K562 (cell line): ENCODE results near the gene TAF4. TPM values are rescaled to one million over a fixed set of nuclear protein-coding genes. Genes with fewer than 3 reads are reported as not detected.

Source experiments
- ATAC-seq: fragments of 200-7000 bp; cut with Tn5 transposase; 3 replicates; pipeline ENCODE4 v1.9.1; 2020; ENCODE audit warnings: moderate library complexity
- BruUV-seq: library from RNA; stranded (reverse); fragments of 400-500 nt; replicated peaks from 2 replicates; lab custom pipeline; 2021; lab: Mats Ljungman, UMichigan
- CTCF ChIA-PET: fragments of 300-600 bp; formaldehyde crosslinking; extraction: SDS; loops from one replicate; lab custom pipeline; 2021; ENCODE audit warnings: low intra/inter-chr PET ratio; lab: Yijun Ruan, JAX
- POLR2A ChIA-PET: fragments of 300-600, 350-650 bp; sonication (Branson Sonifier 250); formaldehyde crosslinking; extraction: SDS; loops from one replicate; lab custom pipeline; 2021; ENCODE audit warnings: antibody characterized with exemption, inconsistent platforms; lab: Yijun Ruan, JAX
- DNase-seq, 4 experiments: peaks; one replicate each; pipeline versions ENCODE4 v3.0.0 to v3.0.0-alpha.2; 2011 to 2018; ENCODE audit warnings: low spot score in 3 of 4, mixed read lengths in 3 of 4; ENCODE audit errors: extremely low read depth in 1 of 4
- FAIRE-seq: peaks from 2 replicates; lab custom pipeline; 2011; peaks lifted over from hg19 to GRCh38; lab: Jason Lieb, UNC
- H2AFZ ChIP-seq: 2 replicates; pipeline ENCODE4 v1.6.0; 2011; ENCODE audit warnings: low read depth, low read length, control low read depth, inconsistent platforms
- H3K27ac ChIP-seq: fragments of 200-600 bp; 3 replicates; pipeline ENCODE4 v1.8.0; 2011; ENCODE audit warnings: low read depth, mild to moderate bottlenecking, control low read depth, inconsistent platforms, low read length, moderate library complexity, mixed read lengths; ENCODE audit errors: extremely low read depth
- H3K27me3 ChIP-seq, 2 experiments: fragments of 300-600 bp in 1 of 2; 2 replicates in 1 of 2; 3 replicates in 1 of 2; pipeline versions ENCODE4 v1.6.0 to v1.8.0; 2011; ENCODE audit warnings: inconsistent platforms in 2 of 2, low read length in 2 of 2, mild to moderate bottlenecking in 1 of 2, mixed read lengths in 1 of 2, moderate library complexity in 1 of 2; ENCODE audit not compliant: control insufficient read depth in 2 of 2, insufficient read depth in 2 of 2
- H3K36me3 ChIP-seq: fragments of 300-600 bp; 3 replicates; pipeline ENCODE4 v1.8.0; 2011; ENCODE audit warnings: mild to moderate bottlenecking, low read length, inconsistent platforms; ENCODE audit not compliant: control insufficient read depth, insufficient read depth
- H3K4me1 ChIP-seq, 2 experiments: fragments of 200-600 bp in 1 of 2; replicated peaks in 1 of 2; 2 replicates in 1 of 2; 3 replicates in 1 of 2; pipeline versions ENCODE4 v1.5.1 to v1.8.0; 2011; ENCODE audit warnings: inconsistent platforms in 2 of 2, low read length in 2 of 2, mild to moderate bottlenecking in 1 of 2, mixed read lengths in 1 of 2, moderate library complexity in 1 of 2; ENCODE audit not compliant: control insufficient read depth in 2 of 2, insufficient read depth in 2 of 2
- H3K4me2 ChIP-seq: 2 replicates; pipeline ENCODE4 v1.6.1; 2011; ENCODE audit warnings: low read length, control low read depth, inconsistent platforms, mixed read lengths; ENCODE audit not compliant: insufficient read depth
- H3K4me3 ChIP-seq: fragments of 200-600 bp; sonication (generic), shearing (Covaris generic); 2 replicates; pipeline ENCODE4 v1.5.1; 2016; ENCODE audit warnings: control low read depth, inconsistent platforms
- H3K79me2 ChIP-seq: fragments of 200-600 bp; 3 replicates; pipeline ENCODE4 v1.8.0; 2011; ENCODE audit warnings: low read length, inconsistent platforms; ENCODE audit not compliant: control insufficient read depth, insufficient read depth
- H3K9ac ChIP-seq, 2 experiments: 2 replicates each; pipeline versions ENCODE4 v1.6.0 to v1.6.1; 2011; ENCODE audit warnings: low read depth in 2 of 2, low read length in 2 of 2, control low read depth in 1 of 2, inconsistent platforms in 1 of 2, mild to moderate bottlenecking in 1 of 2, mixed read lengths in 1 of 2; ENCODE audit not compliant: insufficient read depth in 1 of 2
- H3K9me1 ChIP-seq: one replicate; pipeline ENCODE4 v1.6.0; 2011; ENCODE audit warnings: inconsistent platforms, mild to moderate bottlenecking, low read length, moderate library complexity; ENCODE audit not compliant: control insufficient read depth, insufficient read depth
- H3K9me3 ChIP-seq: replicated peaks from 2 replicates; pipeline ENCODE4 v1.5.1; 2011; ENCODE audit warnings: low read depth, low read length, inconsistent platforms; ENCODE audit not compliant: control insufficient read depth, insufficient read depth
- H4K20me1 ChIP-seq: replicated peaks from 2 replicates; pipeline ENCODE4 v1.6.1; 2011; ENCODE audit warnings: low read length, inconsistent platforms, mixed read lengths; ENCODE audit not compliant: control insufficient read depth, insufficient read depth
- CREBBP ChIP-seq: IDR thresholded peaks from one replicate; pipeline ENCODE4 v1.6.1; 2012; ENCODE audit warnings: low read depth, mild to moderate bottlenecking, control low read depth, inconsistent platforms, low read length
- CREM ChIP-seq: IDR thresholded peaks from 2 replicates; pipeline ENCODE4 v1.6.1; 2014; ENCODE audit warnings: antibody characterized with exemption, low read depth
- EZH2 ChIP-seq: IDR thresholded peaks from 2 replicates; pipeline ENCODE4 v1.6.1; 2012; ENCODE audit warnings: low read depth, mild to moderate bottlenecking, inconsistent platforms, low read length, borderline replicate concordance
- FOSL1 ChIP-seq: fragments of 200-800 bp; sonication (Bioruptor generic); conservative IDR thresholded peaks from 2 replicates; pipeline ENCODE4 v1.6.1; 2016; ENCODE audit warnings: missing genetic modification characterization, missing compliant biosample characterization
- PHF20 ChIP-seq: fragments of 450-650 bp; IDR thresholded peaks from 2 replicates; pipeline ENCODE4 v1.6.1; 2018; ENCODE audit not compliant: partially characterized antibody
- PRPF4 ChIP-seq: fragments of 200-400 bp; formaldehyde crosslinking; IDR thresholded peaks from one replicate; pipeline ENCODE4 v1.6.1; 2017; ENCODE audit warnings: low read length, low read depth, mild to moderate bottlenecking; ENCODE audit not compliant: insufficient read depth, poor library complexity, severe bottlenecking
- PTRF ChIP-seq: fragments of 450-650 bp; IDR thresholded peaks from 2 replicates; pipeline ENCODE4 v1.6.1; 2016; ENCODE audit warnings: mild to moderate bottlenecking, missing genetic modification characterization, missing compliant biosample characterization
- WGBS: fragments of 100-300 bp; shearing (Covaris generic); methylation state at CpG from one replicate; pipeline ENCODE4 v1.1.6; 2016; ENCODE audit warnings: low coverage, mixed read lengths; ENCODE audit not compliant: insufficient coverage; ENCODE audit errors: missing lambda C conversion rate; 5-methylcytosine and 5-hydroxymethylcytosine counted together
- in situ Hi-C: fragments of 300-500 bp; cut with MboI; formaldehyde crosslinking; loops from 4 replicates; pipeline ENCODE4 v1.15.0; 2018; ENCODE audit warnings: inconsistent platforms, mixed read lengths
- intact Hi-C: fragments of 100-400 bp; cut with micrococcal nuclease; formaldehyde crosslinking; loops from 2 replicates; pipeline ENCODE4 v1.14.2; 2022
- polyA plus RNA-seq, 8 experiments: library from polyadenylated mRNA; depleted of rRNA in 4 of 8; stranded (reverse) in 5 of 8; unstranded in 3 of 8; fragments of >200 nt; fragmentation: Nextera tagmentation in 2 of 8; fragmentation: Illumina TruSeq in 1 of 8; extraction: Ambion mirVana in 2 of 8; extraction: Trizol in 1 of 8; gene quantifications; 2 replicates each; pipeline versions ENCODE4 v1.2.1 to v1.2.3, GENCODE V29; 2011 to 2014; ENCODE audit warnings: inconsistent platforms in 1 of 8, missing spikeins in 1 of 8
- total RNA-seq, 7 experiments: library from RNA; depleted of rRNA in 6 of 7; stranded (reverse); fragments of >200 nt in 6 of 7; fragmentation: Illumina TruSeq in 2 of 7; extraction: Trizol in 2 of 7; gene quantifications; 2 replicates each; pipeline versions ENCODE4 v1.2.1 to v1.2.3, GENCODE V29; 2011 to 2021; ENCODE audit warnings: low replicate concordance in 1 of 7

TAF4 gene
- total and polyA plus RNA-seq, 9 of the 15 experiments (the other 6 are each of a cell fraction or from before 2014, with no cell fraction given) = 0.44 to 28.3 (median 5.6) TPM

GRCh38 chr20:61934716-61935530 is 130.8 kb downstream of the TAF4 start:
- peaks cover 0 to 22% of the 10 kb centered on the region in 2 experiments; a peak in 2 of 5 replicates for H3K4me1 ChIP-seq
- H3K27me3 ChIP-seq = peaks cover 14 to 71% of the 10 kb centered on the region in 2 experiments
- peaks cover 13% of the 10 kb centered on the region for H4K20me1 ChIP-seq
- 15% methylated on average over 23 of the region's 24 CpGs for WGBS
- no peak overlapping the region for H3K4me3 ChIP-seq
- TF ChIP-seq PHF20 = no peak
- peak; percentile 22; the same call in 1 of the 2 replicates for TF ChIP-seq CREM
- H3K9me1 ChIP-seq = no peaks in the 10 kb centered on the region
- CTCF ChIA-PET = no interaction called here
- POLR2A ChIA-PET = no interaction called here
- H3K79me2 ChIP-seq = no peaks in the 10 kb centered on the region
- BruUV-seq = no TSS peak
- intact Hi-C loops = no loop called here
- ATAC-seq (no peak), FAIRE-seq (no peak), DNase-seq (no peak)
- H3K36me3 ChIP-seq = no peaks in the 10 kb centered on the region
- H2AFZ ChIP-seq = no peak overlapping the region
- no peak overlapping the region for H3K4me2 ChIP-seq
- H3K27ac ChIP-seq = no peak overlapping the region
- no peak overlapping the region for H3K9ac ChIP-seq
- no peaks in the 10 kb centered on the region; the same call in 1 of the 2 replicates for H3K9me3 ChIP-seq
- in situ Hi-C loops = no loop called here

- Histone ChIP-seq H3K79me2 (no peaks in the 10 kb centered on the region), H3K27ac (no peak overlapping the region), H3K4me1 (peaks cover 0 to 21% of the 10 kb centered on the region in 2 experiments; a peak in 2 of 5 replicates), H2AFZ (no peak overlapping the region), H3K4me3 (no peak overlapping the region), H3K9ac (no peak overlapping the region), H3K4me2 (no peak overlapping the region), H3K9me1 (no peaks in the 10 kb centered on the region), H4K20me1 (peaks cover 7% of the 10 kb centered on the region), H3K9me3 (no peaks in the 10 kb centered on the region; the same call in 1 of the 2 replicates), H3K27me3 (peaks cover 9 to 69% of the 10 kb centered on the region in 2 experiments), H3K36me3 (no peaks in the 10 kb centered on the region)
- no TSS peak for BruUV-seq
- in situ Hi-C loops (no loop called here), intact Hi-C loops (no loop called here)
- ChIA-PET POLR2A (no interaction called here), CTCF (no interaction called here)
- ATAC-seq (no peak), FAIRE-seq (no peak), DNase-seq (no peak)
- WGBS = 7% methylated on average over 26 of the region's 36 CpGs
- TF ChIP-seq FOSL1 (tag) (no peak), EZH2 (no peak), PRPF4 (no peak), PTRF (no peak), CREBBP (no peak)
Measured at GRCh38 chr20:61933951-61934715, 131.5 kb downstream of the TAF4 start.
